Measurements from ENCODE around the gene GLI2. TPM values are rescaled to one million over a fixed set of nuclear protein-coding genes. Genes with fewer than 3 reads are reported as not detected.

GLI2 gene
- total RNA-seq, 3 donors from 2014 or later = 1.0 to 7.3 (median 1.3) TPM

GRCh38 chr2:120777170-120777751 is 41.6 kb downstream of the GLI2 start:
- Histone ChIP-seq H3K4me3 (no peak overlapping the region), H3K9me3 (no peaks in the 10 kb centered on the region), H3K4me1 (ENCODE audit: low read depth) (no peaks in the 10 kb centered on the region), H3K36me3 (ENCODE audit: low read depth) (no peaks in the 10 kb centered on the region)
- TF ChIP-seq, protein P1, sequence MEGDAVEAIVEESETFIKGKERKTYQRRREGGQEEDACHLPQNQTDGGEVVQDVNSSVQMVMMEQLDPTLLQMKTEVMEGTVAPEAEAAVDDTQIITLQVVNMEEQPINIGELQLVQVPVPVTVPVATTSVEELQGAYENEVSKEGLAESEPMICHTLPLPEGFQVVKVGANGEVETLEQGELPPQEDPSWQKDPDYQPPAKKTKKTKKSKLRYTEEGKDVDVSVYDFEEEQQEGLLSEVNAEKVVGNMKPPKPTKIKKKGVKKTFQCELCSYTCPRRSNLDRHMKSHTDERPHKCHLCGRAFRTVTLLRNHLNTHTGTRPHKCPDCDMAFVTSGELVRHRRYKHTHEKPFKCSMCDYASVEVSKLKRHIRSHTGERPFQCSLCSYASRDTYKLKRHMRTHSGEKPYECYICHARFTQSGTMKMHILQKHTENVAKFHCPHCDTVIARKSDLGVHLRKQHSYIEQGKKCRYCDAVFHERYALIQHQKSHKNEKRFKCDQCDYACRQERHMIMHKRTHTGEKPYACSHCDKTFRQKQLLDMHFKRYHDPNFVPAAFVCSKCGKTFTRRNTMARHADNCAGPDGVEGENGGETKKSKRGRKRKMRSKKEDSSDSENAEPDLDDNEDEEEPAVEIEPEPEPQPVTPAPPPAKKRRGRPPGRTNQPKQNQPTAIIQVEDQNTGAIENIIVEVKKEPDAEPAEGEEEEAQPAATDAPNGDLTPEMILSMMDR (IDR thresholded peaks at IDR 0.05) = no peak
- intact Hi-C loops (cut with DNase I, micrococcal nuclease) = no loop called here
- DNase-seq = peak in 1 of 3 donors; percentile 37
- no peak for ATAC-seq

GRCh38 chr2:120777787-120778186 is 42.1 kb downstream of the GLI2 start:
- intact Hi-C loops (cut with DNase I, micrococcal nuclease) = no loop called here
- TF ChIP-seq, protein P1 (IDR thresholded peaks at IDR 0.05) = no peak
- DNase-seq (peak in 1 of 3 donors; percentile 22), ATAC-seq (no peak)
- H3K4me1 ChIP-seq (ENCODE audit: low read depth) = no peaks in the 10 kb centered on the region
- no peaks in the 10 kb centered on the region for H3K36me3 ChIP-seq (ENCODE audit: low read depth)
- no peak overlapping the region for H3K4me3 ChIP-seq
- no peaks in the 10 kb centered on the region for H3K9me3 ChIP-seq

- H3K9me3 ChIP-seq = no peaks in the 10 kb centered on the region
- no peaks in the 10 kb centered on the region for H3K4me1 ChIP-seq (ENCODE audit: low read depth)
- H3K4me3 ChIP-seq = no peak overlapping the region
- intact Hi-C loops (cut with DNase I, micrococcal nuclease) = no loop called here
- ATAC-seq = no peak
- no peaks in the 10 kb centered on the region for H3K36me3 ChIP-seq (ENCODE audit: low read depth)
- TF ChIP-seq, protein P1 (IDR thresholded peaks at IDR 0.05) = no peak
- DNase-seq = no peak
Observed at GRCh38 chr2:120778244-120778643, 42.6 kb downstream of the GLI2 start.

- H3K4me3 ChIP-seq = no peak overlapping the region
- no peaks in the 10 kb centered on the region for H3K4me1 ChIP-seq (ENCODE audit: low read depth)
- intact Hi-C loops (cut with DNase I, micrococcal nuclease) = no loop called here
- ATAC-seq (no peak), DNase-seq (no peak)
- H3K36me3 ChIP-seq (ENCODE audit: low read depth) = no peaks in the 10 kb centered on the region
- H3K9me3 ChIP-seq = no peaks in the 10 kb centered on the region
- TF ChIP-seq, protein P1 (IDR thresholded peaks at IDR 0.05) = no peak
Observed at GRCh38 chr2:120779781-120780283, 44.2 kb downstream of the GLI2 start.

- no peak overlapping the region for H3K4me3 ChIP-seq
- TF ChIP-seq, protein P1 (IDR thresholded peaks at IDR 0.05) = no peak
- no peaks in the 10 kb centered on the region for H3K36me3 ChIP-seq (ENCODE audit: low read depth)
- no peaks in the 10 kb centered on the region for H3K9me3 ChIP-seq
- DNase-seq (no peak), ATAC-seq (no peak)
- intact Hi-C loops (cut with DNase I, micrococcal nuclease) = no loop called here
- H3K4me1 ChIP-seq (ENCODE audit: low read depth) = no peaks in the 10 kb centered on the region
Observed at GRCh38 chr2:120780402-120780801, 44.7 kb downstream of the GLI2 start.

Measured in mucosa of descending colon (tissue), 3 donors.